GM12875 (cell line): ENCODE results near the gene ADAMTSL2.

Source experiments
- H3K4me3 ChIP-seq: one replicate; pipeline ENCODE4 v1.5.1; 2011; ENCODE audit warnings: low read depth, low read length, control low read depth
- CTCF ChIP-seq: IDR thresholded peaks from 2 replicates; pipeline ENCODE4 v1.5.1; 2011; ENCODE audit warnings: low read depth, mild to moderate bottlenecking, control low read depth, inconsistent platforms, low read length, moderate library complexity, borderline replicate concordance; ENCODE audit not compliant: insufficient read depth

ADAMTSL2 gene

GRCh38 chr9:133505186-133505830 lies 29.2 kb upstream of the ADAMTSL2 start:
- TF ChIP-seq CTCF = no peak
- no peak overlapping the region for H3K4me3 ChIP-seq

GRCh38 chr9:133505901-133506652 lies 28.4 kb upstream of the ADAMTSL2 start:
- no peak overlapping the region for H3K4me3 ChIP-seq
- TF ChIP-seq CTCF = no peak

- no peak for TF ChIP-seq CTCF
- no peak overlapping the region for H3K4me3 ChIP-seq
These were observed 27.9 kb upstream of the ADAMTSL2 start for GRCh38 chr9:133506653-133507038.

- H3K4me3 ChIP-seq = no peak overlapping the region
- no peak for TF ChIP-seq CTCF
These were observed 27.1 kb upstream of the ADAMTSL2 start for GRCh38 chr9:133507246-133507965.

- no peak overlapping the region for H3K4me3 ChIP-seq
- no peak for TF ChIP-seq CTCF
These were observed 26.5 kb upstream of the ADAMTSL2 start for GRCh38 chr9:133508046-133508445.

- no peak for TF ChIP-seq CTCF
- no peak overlapping the region for H3K4me3 ChIP-seq
These were observed 25.1 kb upstream of the ADAMTSL2 start for GRCh38 chr9:133509179-133510083.
